GM19372 (cell line): ENCODE measurements around the gene SLC25A21.
"Not testable (repeated sequence)": the region's sequence is repeated elsewhere in the genome, so short reads cannot be mapped to it uniquely, and the experiment has no call there.

ENCODE experiments used
- ATAC-seq: cut with Tn5 transposase; IDR thresholded peaks from one replicate; pipeline ENCODE4 v1.9.1; 2021; ENCODE audit warnings: mild to moderate bottlenecking, low read depth, moderate library complexity; ENCODE audit not compliant: unreplicated experiment

Gene SLC25A21

GRCh38 chr14:36900846-36901245 is 271.6 kb downstream of the SLC25A21 start:
- no peak for ATAC-seq

- not testable (repeated sequence) for ATAC-seq
These were observed 276.1 kb downstream of the SLC25A21 start for GRCh38 chr14:36896300-36896699.

DNA sequence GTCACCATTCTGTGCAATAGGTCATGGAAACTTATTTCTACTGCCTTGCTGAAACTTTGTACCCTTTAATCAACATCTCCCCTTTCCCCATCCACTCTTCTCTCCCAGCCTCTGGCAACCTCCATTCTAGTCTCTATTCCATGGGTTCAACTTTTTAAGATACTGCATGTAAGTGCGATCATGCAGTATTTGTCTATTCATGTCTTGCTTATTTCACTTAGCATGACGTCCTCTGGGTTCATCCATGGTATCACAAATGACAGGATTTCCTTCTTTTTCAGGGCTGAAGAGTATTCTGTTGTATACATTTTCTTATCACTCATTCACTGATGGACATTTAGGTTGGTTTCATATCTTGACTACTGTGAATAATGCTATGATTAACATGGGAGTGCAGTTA is 288.4 kb downstream of the SLC25A21 start:
- ATAC-seq, result no peak

DNA sequence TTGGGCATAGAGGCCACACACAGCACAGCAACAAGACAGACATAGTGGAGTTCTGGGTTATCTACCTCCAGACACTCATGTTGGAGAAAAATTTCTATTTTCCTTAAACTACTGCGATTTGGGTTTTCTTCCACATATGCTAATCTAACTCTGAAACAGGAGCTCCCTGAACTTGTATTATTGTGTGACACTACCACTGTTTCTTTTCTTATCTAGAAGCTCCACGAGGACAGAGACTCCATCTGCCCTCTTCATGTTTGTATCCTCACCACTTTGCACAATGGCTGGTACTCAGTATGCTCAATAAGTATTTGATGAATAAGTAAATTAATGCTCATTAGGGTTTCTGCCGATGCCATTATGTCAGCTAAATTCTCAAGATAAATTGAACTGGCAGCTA is 292.1 kb downstream of the SLC25A21 start:
- ATAC-seq, result no peak

GRCh38 chr14:36879558-36879957 is 292.8 kb downstream of the SLC25A21 start:
- ATAC-seq, result no peak

DNA sequence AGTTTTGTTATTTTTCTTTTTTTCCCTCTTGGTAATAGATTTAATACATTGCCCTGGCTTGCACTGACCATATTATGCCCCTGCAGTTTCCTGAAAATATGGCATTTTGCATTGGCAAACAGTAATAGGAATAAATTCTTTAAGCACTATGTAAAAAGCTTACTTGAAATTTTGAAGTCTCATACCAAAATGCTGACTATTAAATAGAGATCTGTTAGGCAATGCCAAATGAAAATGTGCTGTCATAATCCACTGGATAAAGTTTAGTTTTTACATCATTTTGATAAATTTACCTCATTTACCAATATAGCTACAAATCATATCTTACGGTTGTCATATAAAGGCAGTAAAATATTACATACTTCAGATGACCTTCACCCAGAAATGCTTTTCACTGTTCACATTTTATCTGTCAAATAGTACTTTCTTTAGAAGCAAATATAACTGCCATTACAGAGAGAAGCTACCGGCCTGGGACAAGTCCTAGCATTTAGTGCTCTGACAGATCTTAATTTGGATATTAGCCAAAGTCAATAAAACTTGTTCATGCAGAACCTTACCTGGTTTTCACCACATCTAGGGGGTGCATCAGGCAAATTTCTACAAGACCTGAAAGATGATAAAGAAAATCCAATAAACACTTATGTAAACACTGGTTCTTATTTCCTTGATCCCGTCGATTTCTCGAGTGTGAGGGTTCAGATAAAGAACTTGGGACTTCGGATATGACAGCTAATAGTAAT is 297.8 kb downstream of the SLC25A21 start:
- no peak for ATAC-seq

DNA sequence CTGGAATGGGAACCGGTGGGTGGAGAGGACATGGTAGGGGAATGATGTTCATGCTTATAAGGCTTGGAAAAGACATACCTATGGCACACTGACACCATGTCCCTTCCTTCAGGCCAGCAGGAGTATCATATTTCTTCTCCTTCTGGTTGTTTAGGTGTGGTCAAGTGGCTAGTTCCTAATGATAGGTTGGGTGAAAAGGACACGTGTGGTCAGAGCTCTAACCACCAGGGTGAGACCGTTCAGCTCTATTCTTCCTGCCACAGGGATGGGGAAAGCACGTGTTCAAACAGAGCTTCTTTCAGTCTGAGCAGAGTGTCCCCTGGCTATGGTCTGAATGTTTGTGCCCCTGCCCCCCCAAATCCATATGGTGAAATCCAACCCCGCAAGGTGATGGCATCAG is 301.6 kb downstream of the SLC25A21 start:
- no peak for ATAC-seq

GRCh38 chr14:36869125-36869524 is 303.3 kb downstream of the SLC25A21 start:
- no peak for ATAC-seq

DNA sequence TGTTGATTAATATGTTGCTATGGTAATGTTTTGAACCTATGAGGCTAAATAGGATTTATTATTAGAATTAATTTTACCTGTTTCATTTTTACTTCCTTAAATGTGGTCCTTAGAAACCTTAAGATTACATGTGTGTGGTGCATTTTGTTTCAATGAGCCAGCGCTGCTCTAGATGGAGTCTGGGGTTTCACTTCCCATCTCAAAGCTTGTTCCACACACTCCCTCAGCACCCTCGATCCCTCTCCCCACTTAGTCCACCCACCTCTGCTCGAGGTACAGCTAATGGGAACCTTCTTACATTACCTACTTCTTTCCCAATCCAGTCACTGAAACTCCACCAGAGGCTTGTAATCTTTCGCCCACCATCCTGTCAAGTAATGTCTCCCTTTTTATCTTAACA is 305.5 kb downstream of the SLC25A21 start:
- peak; percentile 69 for ATAC-seq

GRCh38 chr14:36863271-36863670 is 309.1 kb downstream of the SLC25A21 start:
- no peak for ATAC-seq

DNA sequence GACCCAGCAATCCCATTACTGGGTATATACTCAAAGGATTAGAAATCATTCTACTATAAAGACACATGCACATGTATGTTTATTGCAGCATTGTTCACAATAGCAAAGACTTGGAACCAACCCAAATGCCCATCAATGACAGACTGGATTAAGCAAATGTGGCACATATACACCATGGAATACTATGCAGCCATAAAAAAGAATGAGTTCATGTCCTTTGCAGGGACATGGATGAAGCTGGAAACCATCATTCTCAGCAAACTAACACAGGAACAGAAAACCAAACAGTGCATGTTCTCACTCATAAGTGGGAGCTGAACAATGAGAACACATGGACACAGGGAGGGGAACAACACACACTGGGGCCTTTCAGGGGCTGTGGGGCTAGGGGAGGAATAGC is 310.2 kb downstream of the SLC25A21 start:
- not testable (repeated sequence) for ATAC-seq

DNA sequence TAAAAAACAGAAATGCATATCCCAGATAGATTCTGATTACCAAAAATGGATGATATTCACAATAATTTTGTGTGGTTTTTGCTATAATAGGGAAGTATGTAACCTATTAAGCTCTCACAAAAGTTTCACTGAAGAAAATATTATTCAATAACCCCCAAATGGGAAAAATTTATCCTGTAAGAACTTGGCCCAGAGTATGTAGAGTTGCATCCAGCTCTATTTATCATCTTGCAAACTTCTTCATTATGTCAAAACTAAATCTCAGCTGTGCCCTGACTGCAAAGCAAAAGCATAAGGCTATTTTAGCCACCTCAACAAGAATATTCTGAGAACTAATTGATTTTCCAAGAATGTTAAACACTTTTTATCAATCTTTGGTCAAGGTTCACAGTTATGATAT is 311.6 kb downstream of the SLC25A21 start:
- ATAC-seq, result no peak

- no peak for ATAC-seq
These were observed 313.3 kb downstream of the SLC25A21 start for GRCh38 chr14:36859119-36859518.

DNA sequence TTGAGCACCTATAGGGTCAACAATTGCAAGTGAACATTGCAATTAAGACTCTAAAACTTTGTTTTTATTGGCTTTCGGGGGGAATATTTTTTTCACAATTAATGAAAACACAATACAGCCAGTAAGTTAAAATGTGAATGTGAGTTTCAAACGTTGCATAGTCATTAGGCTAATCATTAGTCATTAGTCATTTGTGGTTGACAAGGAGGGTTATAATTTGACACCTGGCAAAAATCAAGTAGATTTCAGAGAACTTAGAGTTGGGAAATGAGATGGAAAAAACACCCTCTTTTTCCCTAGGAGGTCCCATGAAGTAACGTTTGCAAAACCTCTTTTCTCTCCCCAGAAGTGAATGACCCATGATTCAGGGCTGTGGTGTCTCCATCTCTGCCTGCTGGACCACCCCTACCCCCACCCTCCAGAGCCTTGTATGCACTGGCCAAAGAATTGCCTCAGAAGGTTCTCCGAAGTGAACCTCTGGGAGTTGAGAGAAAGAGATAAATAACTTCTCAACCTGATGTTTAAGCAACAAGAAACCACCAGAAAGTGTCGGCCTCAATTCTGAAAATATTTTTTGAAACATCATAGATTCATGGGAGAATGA is 314.5 kb downstream of the SLC25A21 start:
- no peak for ATAC-seq

- ATAC-seq, result no peak
These were observed 315.3 kb downstream of the SLC25A21 start for GRCh38 chr14:36857136-36857535.

- no peak for ATAC-seq
These were observed 316.1 kb downstream of the SLC25A21 start for GRCh38 chr14:36856095-36856878.

- no peak for ATAC-seq
These were observed 317.0 kb downstream of the SLC25A21 start for GRCh38 chr14:36855396-36855795.

GRCh38 chr14:36852981-36853691 is 319.3 kb downstream of the SLC25A21 start:
- ATAC-seq, result no peak

DNA sequence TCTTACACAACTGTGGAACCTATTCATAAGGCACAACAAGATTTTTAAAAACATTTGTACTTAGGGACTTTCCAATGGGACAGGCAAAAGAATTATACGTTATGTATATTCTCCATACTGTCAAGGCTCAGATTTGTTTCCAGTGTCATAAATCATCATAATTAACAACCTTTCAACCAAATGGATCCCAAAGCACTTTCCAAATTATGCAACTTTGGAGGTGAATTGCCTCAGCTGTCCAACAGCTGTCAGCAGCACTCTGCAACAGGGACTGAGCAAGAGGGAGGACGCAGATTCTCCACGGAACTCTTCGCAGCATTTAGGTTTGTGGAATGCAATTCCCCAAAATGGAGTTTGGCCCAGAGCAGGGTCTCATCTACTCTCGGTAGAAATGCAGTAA is 324.2 kb downstream of the SLC25A21 start:
- no peak for ATAC-seq

GRCh38 chr14:36847366-36847765 is 325.0 kb downstream of the SLC25A21 start:
- no peak for ATAC-seq
